PFSK-1 (cell line): ENCODE data around the gene NAV2.

Source experiments
- FOXP2 ChIP-seq: optimal IDR thresholded peaks from 2 replicates; pipeline ENCODE3; 2011; ENCODE audit warnings: borderline replicate concordance, control low read depth, inconsistent platforms; ENCODE audit not compliant: insufficient read depth; ENCODE audit errors: extremely low read length, extremely low read depth
- POLR2AphosphoS5 ChIP-seq: IDR thresholded peaks from 2 replicates; pipeline ENCODE4 v1.6.1; 2012; ENCODE audit warnings: low read depth, mild to moderate bottlenecking, control low read depth, low read length, moderate library complexity
- REST ChIP-seq, 2 experiments: IDR thresholded peaks; 2 replicates each; pipeline versions ENCODE4 v1.6.1 to v1.8.0; 2011 to 2012; ENCODE audit warnings: low read depth in 2 of 2, low read length in 2 of 2, control low read depth in 1 of 2, inconsistent platforms in 1 of 2, mild to moderate bottlenecking in 1 of 2, moderate library complexity in 1 of 2; ENCODE audit not compliant: insufficient read depth in 1 of 2
- SIN3A ChIP-seq: IDR thresholded peaks from 2 replicates; pipeline ENCODE4 v1.6.1; 2012; ENCODE audit warnings: mild to moderate bottlenecking, low read length, moderate library complexity, borderline replicate concordance; ENCODE audit not compliant: insufficient read depth
- TAF1 ChIP-seq: IDR thresholded peaks from 2 replicates; pipeline ENCODE4 v1.6.1; 2012; ENCODE audit warnings: low read length, control low read depth, borderline replicate concordance; ENCODE audit not compliant: insufficient read depth

GRCh38 chr11:20010156-20010850, 297.7 kb downstream of the NAV2 start:
- no peak for TF ChIP-seq REST (IDR thresholded peaks at IDR 0.05; ENCODE audit: insufficient read depth in 1 of 2, low read depth in 2 of 2, low read length in 2 of 2)
- no peak for TF ChIP-seq POLR2AphosphoS5
- no peak for TF ChIP-seq TAF1
- TF ChIP-seq SIN3A = no peak
- no peak for TF ChIP-seq FOXP2
